RWPE1 (cell line): Measurements from ENCODE around the gene SH2D3C.

Experiments used
- CTCF ChIA-PET: fragments of 350-600 bp; sonication (Branson Sonifier 250); formaldehyde crosslinking; extraction: SDS; loops from one replicate; lab custom pipeline; 2021; lab: Yijun Ruan, JAX
- POLR2A ChIA-PET: fragments of 400-600 bp; formaldehyde crosslinking; extraction: SDS; loops from one replicate; lab custom pipeline; 2020; ENCODE audit warnings: antibody characterized with exemption; ENCODE audit not compliant: low non-redundant PET; lab: Yijun Ruan, JAX
- DNase-seq: peaks from one replicate; pipeline ENCODE4 v3.0.0; 2012; ENCODE audit warnings: low spot score
- H3K27ac ChIP-seq: fragments of 450-650 bp; 2 replicates; pipeline ENCODE4 v1.5.1; 2017
- CTCF ChIP-seq: fragments of 450-650 bp; conservative IDR thresholded peaks from 2 replicates; pipeline ENCODE4 v1.5.1; 2017; ENCODE audit warnings: low read depth, mild to moderate bottlenecking

The SH2D3C gene

GRCh38 chr9:127793093-127793708, 14.7 kb upstream of the SH2D3C start:
- ChIA-PET CTCF (interaction anchor here (0.6 to 2.0 kb wide), 5 partner anchors 8 to 128 kb away, joined by 3 to 12 read pairs (median 4); no protein-coding TSS in a partner anchor), POLR2A (interaction anchor here (0.6 to 0.7 kb wide), 2 partner anchors 20 to 126 kb away, joined by 4 to 9 read pairs; no protein-coding TSS in a partner anchor)
- no peak for TF ChIP-seq CTCF
- no peak for DNase-seq
- H3K27ac ChIP-seq: peak overlapping the region; percentile 66

GRCh38 chr9:127792417-127793031, 14.1 kb upstream of the SH2D3C start:
- ChIA-PET CTCF (interaction anchor here (0.6 to 2.0 kb wide), 6 partner anchors 11 to 129 kb away, joined by 3 to 12 read pairs (median 4); no protein-coding TSS in a partner anchor), POLR2A (interaction anchor here (0.6 to 0.7 kb wide), 3 partner anchors 21 to 106 kb away, joined by 3 to 9 read pairs (median 6); no protein-coding TSS in a partner anchor)
- no peak for TF ChIP-seq CTCF
- no peak for DNase-seq
- peak overlapping the region; percentile 66 for H3K27ac ChIP-seq

GRCh38 chr9:127791085-127791484, 12.6 kb upstream of the SH2D3C start:
- TF ChIP-seq CTCF: no peak
- ChIA-PET POLR2A (no interaction called here), CTCF (interaction anchor here (0.6 to 0.9 kb wide), 2 partner anchors 79 to 216 kb away, joined by 3 to 4 read pairs; no protein-coding TSS in a partner anchor)
- peak overlapping the region; percentile 66 for H3K27ac ChIP-seq
- DNase-seq: no peak

GRCh38 chr9:127790094-127790855, 11.8 kb upstream of the SH2D3C start:
- ChIA-PET POLR2A (no interaction called here), CTCF (interaction anchor here (0.6 to 0.9 kb wide), 3 partner anchors 21 to 215 kb away, joined by 3 to 4 read pairs (median 4); no protein-coding TSS in a partner anchor)
- no peak for DNase-seq

GRCh38 chr9:127789179-127789578, 10.7 kb upstream of the SH2D3C start:
- peak overlapping the region; percentile 20 for H3K27ac ChIP-seq
- no peak for DNase-seq
- POLR2A ChIA-PET: interaction anchor here (0.6 kb wide), 1 partner anchor 12 kb away, joined by 5 read pairs; no protein-coding TSS in a partner anchor
- TF ChIP-seq CTCF: no peak
- CTCF ChIA-PET: interaction anchor here (0.7 kb wide), 1 partner anchor 22 kb away, joined by 4 read pairs; no protein-coding TSS in a partner anchor

More at GRCh38 chr9:127790094-127790855, 11.8 kb upstream of the SH2D3C start:
- no peak for TF ChIP-seq CTCF
- H3K27ac ChIP-seq: peak overlapping the region; percentile 66
